WTC11 (cell line): Measurements from ENCODE around the gene HIBADH. TPM values are rescaled to one million over a fixed set of nuclear protein-coding genes. Genes with fewer than 3 reads are reported as not detected.

Experiments used
- ATAC-seq: fragments of 200-7000 bp; cut with Tn5 transposase; 2 replicates; pipeline ENCODE4 v1.10.0; 2021; ENCODE audit warnings: mild to moderate bottlenecking, moderate library complexity
- CTCF ChIA-PET: fragments of 300-600 bp; sonication (Branson Sonifier 250); formaldehyde crosslinking; loops from one replicate; lab custom pipeline; 2021; ENCODE audit warnings: antibody characterized with exemption; lab: Charles Lee
- POLR2A ChIA-PET: fragments of 350-600 bp; sonication (Branson Sonifier 250); formaldehyde crosslinking; loops from one replicate; lab custom pipeline; 2021; ENCODE audit warnings: antibody characterized with exemption; lab: Charles Lee
- DNase-seq: peaks from one replicate; pipeline ENCODE4 v3.0.0; 2021; ENCODE audit warnings: low spot score
- H3K27ac Mint-ChIP-seq: 2 replicates; pipeline ENCODE4 v1.8.0; 2021; ENCODE audit warnings: mixed read lengths
- H3K27me3 Mint-ChIP-seq: 2 replicates; pipeline ENCODE4 v1.8.0; 2021; ENCODE audit warnings: low read depth, mild to moderate bottlenecking, moderate library complexity, mixed read lengths
- H3K36me3 Mint-ChIP-seq: 2 replicates; pipeline ENCODE4 v1.8.0; 2021; ENCODE audit warnings: mixed read lengths
- H3K4me1 Mint-ChIP-seq: 2 replicates; pipeline ENCODE4 v1.8.0; 2022; ENCODE audit warnings: mixed read lengths
- H3K4me3 Mint-ChIP-seq: 2 replicates; pipeline ENCODE4 v1.8.0; 2021; ENCODE audit warnings: mild to moderate bottlenecking, moderate library complexity, mixed read lengths
- H3K9me3 Mint-ChIP-seq: 2 replicates; pipeline ENCODE4 v1.8.0; 2021; ENCODE audit warnings: mixed read lengths
- ATF1 ChIP-seq: sonication (generic); formaldehyde crosslinking; IDR thresholded peaks from 2 replicates; pipeline ENCODE4 v1.8.1; 2023; ENCODE audit warnings: mild to moderate bottlenecking, moderate library complexity, missing genetic modification reagents
- CREB1 ChIP-seq: sonication (generic); formaldehyde crosslinking; IDR thresholded peaks from 2 replicates; pipeline ENCODE4 v1.8.0; 2023; ENCODE audit warnings: mild to moderate bottlenecking, missing genetic modification reagents
- ELF4 ChIP-seq: sonication (generic); formaldehyde crosslinking; IDR thresholded peaks from 2 replicates; pipeline ENCODE4 v1.8.1; 2022; ENCODE audit warnings: low read depth, mild to moderate bottlenecking, moderate library complexity, missing genetic modification reagents
- ETV6 ChIP-seq: sonication (generic); formaldehyde crosslinking; IDR thresholded peaks from 2 replicates; pipeline ENCODE4 v1.8.1; 2022; ENCODE audit warnings: mild to moderate bottlenecking, missing genetic modification reagents
- FOXK1 ChIP-seq: sonication (generic); formaldehyde crosslinking; IDR thresholded peaks from 2 replicates; pipeline ENCODE4 v1.8.0; 2022; ENCODE audit warnings: mild to moderate bottlenecking, moderate library complexity, missing genetic modification reagents
- GTF2I ChIP-seq: fragments of 250-450 bp; sonication (Bioruptor Pico); conservative IDR thresholded peaks from 2 replicates; pipeline ENCODE4 v1.4.0; 2021; ENCODE audit warnings: mild to moderate bottlenecking
- JAZF1 ChIP-seq: fragments of 250-450 bp; sonication (Bioruptor Pico); IDR thresholded peaks from 2 replicates; pipeline ENCODE4 v1.9.0; 2021; ENCODE audit warnings: moderate library complexity, mild to moderate bottlenecking, inconsistent platforms
- SMAD3 ChIP-seq: sonication (generic); formaldehyde crosslinking; IDR thresholded peaks from 2 replicates; pipeline ENCODE4 v1.8.0; 2022; ENCODE audit warnings: missing genetic modification reagents, mild to moderate bottlenecking, borderline replicate concordance
- TP53 ChIP-seq: sonication (generic); formaldehyde crosslinking; IDR thresholded peaks from 2 replicates; pipeline ENCODE4 v1.8.1; 2023; ENCODE audit warnings: mild to moderate bottlenecking, missing genetic modification reagents
- ZNF219 ChIP-seq: sonication (generic); formaldehyde crosslinking; IDR thresholded peaks from 2 replicates; pipeline ENCODE4 v1.8.0; 2023; ENCODE audit warnings: missing genetic modification reagents, mild to moderate bottlenecking, borderline replicate concordance
- ZNF232 ChIP-seq: sonication (generic); formaldehyde crosslinking; IDR thresholded peaks from 2 replicates; pipeline ENCODE4 v1.8.0; 2022; ENCODE audit warnings: mild to moderate bottlenecking, missing genetic modification reagents
- total RNA-seq: library from RNA; stranded (reverse); gene quantifications from 3 replicates; pipeline ENCODE4 v1.2.3, GENCODE V29; 2021
- TF ChIP-seq, protein P1 (sequence below): sonication (generic); formaldehyde crosslinking; IDR thresholded peaks from 2 replicates; pipeline ENCODE4 v1.8.0; 2022; ENCODE audit warnings: mild to moderate bottlenecking, missing genetic modification reagents
- TF ChIP-seq, protein P2 (sequence below): sonication (generic); formaldehyde crosslinking; IDR thresholded peaks from 2 replicates; pipeline ENCODE4 v1.8.1; 2022; ENCODE audit warnings: mild to moderate bottlenecking, missing genetic modification reagents, moderate library complexity, borderline replicate concordance
- TF ChIP-seq, protein P3 (sequence below): fragments of 250-450 bp; sonication (Bioruptor Pico); IDR thresholded peaks from 2 replicates; pipeline ENCODE4 v2.1.2; 2022; ENCODE audit warnings: mild to moderate bottlenecking, moderate library complexity
- TF ChIP-seq, protein P4 (sequence below): sonication (generic); formaldehyde crosslinking; IDR thresholded peaks from 2 replicates; pipeline ENCODE4 v1.8.1; 2023; ENCODE audit warnings: mild to moderate bottlenecking, missing genetic modification reagents, moderate library complexity
- TF ChIP-seq, protein P5 (sequence below): fragments of 250-450 bp; sonication (Bioruptor Pico); conservative IDR thresholded peaks from 2 replicates; pipeline ENCODE4 v1.9.0; 2021; ENCODE audit warnings: mild to moderate bottlenecking
- TF ChIP-seq, protein P6 (sequence below): sonication (generic); formaldehyde crosslinking; IDR thresholded peaks from 2 replicates; pipeline ENCODE4 v1.8.1; 2023; ENCODE audit warnings: mild to moderate bottlenecking, missing genetic modification reagents

Gene HIBADH
- total RNA-seq, 1 experiment from 2014 or later, result 27.9 TPM

DNA sequence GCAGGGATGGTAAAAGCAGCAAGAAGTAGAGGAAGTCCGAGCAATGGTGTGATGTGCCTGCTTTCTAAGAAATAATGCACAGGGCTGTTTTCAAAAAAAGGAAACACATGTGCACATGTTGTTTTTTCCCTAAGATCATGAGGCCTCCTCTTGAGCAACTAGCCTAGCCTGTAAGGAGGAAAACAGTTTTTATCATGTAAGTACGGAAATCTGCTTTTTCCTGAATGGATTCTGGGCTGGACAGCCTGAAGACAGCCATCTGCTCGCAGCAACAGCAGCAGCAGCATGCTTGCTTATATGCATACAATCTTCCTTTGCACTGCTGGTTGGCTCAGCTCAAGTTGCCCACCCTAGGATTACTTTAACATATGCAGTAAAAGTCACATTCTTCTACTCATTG lies 87.1 kb downstream of the HIBADH start:
- DNase-seq (no peak), ATAC-seq (peak; percentile 48; the same call in 1 of the 2 replicates)
- ChIA-PET CTCF (interaction anchor here (0.6 to 1.5 kb wide), 4 partner anchors 12 to 30 kb away, joined by 3 to 8 read pairs (median 3); no protein-coding TSS in a partner anchor), POLR2A (interaction anchor here (0.6 kb wide), 1 partner anchor 267 kb away, joined by 3 read pairs; no protein-coding TSS in a partner anchor)
- Mint-ChIP-seq H3K4me1 (peaks cover 9% of the 10 kb centered on the region), H3K27me3 (no peaks in the 10 kb centered on the region), H3K4me3 (no peak overlapping the region), H3K36me3 (no peaks in the 10 kb centered on the region), H3K9me3 (no peaks in the 10 kb centered on the region), H3K27ac (no peak overlapping the region)
- no peak for TF ChIP-seq ZNF219 (CRISPR knock-in tag)
- no peak for TF ChIP-seq TP53 (CRISPR knock-in tag)
- TF ChIP-seq, protein P1, sequence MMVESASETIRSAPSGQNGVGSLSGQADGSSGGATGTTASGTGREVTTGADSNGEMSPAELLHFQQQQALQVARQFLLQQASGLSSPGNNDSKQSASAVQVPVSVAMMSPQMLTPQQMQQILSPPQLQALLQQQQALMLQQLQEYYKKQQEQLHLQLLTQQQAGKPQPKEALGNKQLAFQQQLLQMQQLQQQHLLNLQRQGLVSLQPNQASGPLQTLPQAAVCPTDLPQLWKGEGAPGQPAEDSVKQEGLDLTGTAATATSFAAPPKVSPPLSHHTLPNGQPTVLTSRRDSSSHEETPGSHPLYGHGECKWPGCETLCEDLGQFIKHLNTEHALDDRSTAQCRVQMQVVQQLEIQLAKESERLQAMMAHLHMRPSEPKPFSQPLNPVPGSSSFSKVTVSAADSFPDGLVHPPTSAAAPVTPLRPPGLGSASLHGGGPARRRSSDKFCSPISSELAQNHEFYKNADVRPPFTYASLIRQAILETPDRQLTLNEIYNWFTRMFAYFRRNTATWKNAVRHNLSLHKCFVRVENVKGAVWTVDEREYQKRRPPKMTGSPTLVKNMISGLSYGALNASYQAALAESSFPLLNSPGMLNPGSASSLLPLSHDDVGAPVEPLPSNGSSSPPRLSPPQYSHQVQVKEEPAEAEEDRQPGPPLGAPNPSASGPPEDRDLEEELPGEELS (CRISPR knock-in tag), result no peak
- TF ChIP-seq GTF2I (CRISPR knock-in tag), result no peak
- no peak for TF ChIP-seq ELF4 (CRISPR knock-in tag)
- no peak for TF ChIP-seq SMAD3

DNA sequence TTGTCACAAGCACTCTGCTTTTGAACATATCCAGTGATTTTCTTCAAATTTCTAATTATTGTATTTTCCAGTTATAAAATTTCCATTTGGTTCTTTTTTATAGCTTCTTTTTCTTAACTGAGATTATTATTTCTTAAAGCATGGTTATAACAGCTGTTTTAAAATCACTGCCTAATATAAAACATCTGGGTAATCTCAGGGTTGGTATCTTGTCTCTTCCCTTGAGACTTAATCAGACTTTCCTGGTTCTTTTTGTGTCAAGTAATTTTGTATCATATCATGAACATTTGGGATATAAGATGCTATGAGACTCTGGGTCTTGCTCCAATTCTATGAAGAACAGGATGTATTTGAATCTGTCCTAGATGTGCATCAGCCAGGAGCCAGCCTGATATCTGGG lies 93.6 kb downstream of the HIBADH start:
- CTCF ChIA-PET, result interaction anchor here (0.5 kb wide), 1 partner anchor 334 kb away, joined by 4 read pairs; no protein-coding TSS in a partner anchor
- POLR2A ChIA-PET, result no interaction called here
- H3K27ac Mint-ChIP-seq, result no peak overlapping the region
- H3K27me3 Mint-ChIP-seq, result peaks cover 36% of the 10 kb centered on the region
- peaks cover 12% of the 10 kb centered on the region; the same call in 1 of the 2 replicates for H3K9me3 Mint-ChIP-seq
- H3K36me3 Mint-ChIP-seq, result peaks cover 11% of the 10 kb centered on the region; the same call in 1 of the 2 replicates
- TF ChIP-seq CREB1 (CRISPR knock-in tag), result no peak
- no peak for TF ChIP-seq ATF1 (CRISPR knock-in tag)
- TF ChIP-seq, protein P2, sequence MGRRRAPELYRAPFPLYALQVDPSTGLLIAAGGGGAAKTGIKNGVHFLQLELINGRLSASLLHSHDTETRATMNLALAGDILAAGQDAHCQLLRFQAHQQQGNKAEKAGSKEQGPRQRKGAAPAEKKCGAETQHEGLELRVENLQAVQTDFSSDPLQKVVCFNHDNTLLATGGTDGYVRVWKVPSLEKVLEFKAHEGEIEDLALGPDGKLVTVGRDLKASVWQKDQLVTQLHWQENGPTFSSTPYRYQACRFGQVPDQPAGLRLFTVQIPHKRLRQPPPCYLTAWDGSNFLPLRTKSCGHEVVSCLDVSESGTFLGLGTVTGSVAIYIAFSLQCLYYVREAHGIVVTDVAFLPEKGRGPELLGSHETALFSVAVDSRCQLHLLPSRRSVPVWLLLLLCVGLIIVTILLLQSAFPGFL (CRISPR knock-in tag), result no peak
- TF ChIP-seq, protein P3, sequence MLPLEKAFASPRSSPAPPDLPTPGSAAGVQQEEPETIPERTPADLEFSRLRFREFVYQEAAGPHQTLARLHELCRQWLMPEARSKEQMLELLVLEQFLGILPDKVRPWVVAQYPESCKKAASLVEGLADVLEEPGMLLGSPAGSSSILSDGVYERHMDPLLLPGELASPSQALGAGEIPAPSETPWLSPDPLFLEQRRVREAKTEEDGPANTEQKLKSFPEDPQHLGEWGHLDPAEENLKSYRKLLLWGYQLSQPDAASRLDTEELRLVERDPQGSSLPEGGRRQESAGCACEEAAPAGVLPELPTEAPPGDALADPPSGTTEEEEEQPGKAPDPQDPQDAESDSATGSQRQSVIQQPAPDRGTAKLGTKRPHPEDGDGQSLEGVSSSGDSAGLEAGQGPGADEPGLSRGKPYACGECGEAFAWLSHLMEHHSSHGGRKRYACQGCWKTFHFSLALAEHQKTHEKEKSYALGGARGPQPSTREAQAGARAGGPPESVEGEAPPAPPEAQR (CRISPR knock-in tag), result no peak
- no peak for TF ChIP-seq JAZF1 (CRISPR knock-in tag)
- TF ChIP-seq FOXK1 (CRISPR knock-in tag), result no peak
- ATAC-seq, result no peak
- no peak overlapping the region for H3K4me3 Mint-ChIP-seq
- H3K4me1 Mint-ChIP-seq, result peaks cover 15% of the 10 kb centered on the region
- DNase-seq, result no peak

DNA sequence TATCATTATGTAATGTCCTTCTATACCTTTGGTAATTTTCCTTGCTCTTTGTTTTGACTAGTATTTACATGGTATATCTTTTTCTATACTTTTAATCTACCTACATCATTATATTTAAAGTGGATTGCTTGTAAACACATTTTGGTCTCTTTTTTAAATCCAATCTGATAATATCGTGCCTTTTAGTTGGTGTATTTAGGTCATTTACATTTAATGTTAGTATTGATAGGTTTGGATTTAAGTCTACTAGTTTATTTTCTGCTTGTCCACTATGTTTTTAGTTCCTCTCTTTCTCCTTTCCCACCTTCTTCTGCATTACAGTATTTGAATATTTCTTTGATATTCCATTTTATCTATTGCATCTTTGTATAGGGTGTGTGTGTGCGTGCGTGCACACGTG lies 95.4 kb downstream of the HIBADH start:
- peaks cover 53% of the 10 kb centered on the region for H3K27me3 Mint-ChIP-seq
- CTCF ChIA-PET, result no interaction called here
- peaks cover 15% of the 10 kb centered on the region for H3K4me1 Mint-ChIP-seq

More for the DNA sequence above, 95.4 kb downstream of the HIBADH start:
- H3K4me3 Mint-ChIP-seq, result no peak overlapping the region
- ATAC-seq (no peak), DNase-seq (no peak)
- TF ChIP-seq, protein P4, sequence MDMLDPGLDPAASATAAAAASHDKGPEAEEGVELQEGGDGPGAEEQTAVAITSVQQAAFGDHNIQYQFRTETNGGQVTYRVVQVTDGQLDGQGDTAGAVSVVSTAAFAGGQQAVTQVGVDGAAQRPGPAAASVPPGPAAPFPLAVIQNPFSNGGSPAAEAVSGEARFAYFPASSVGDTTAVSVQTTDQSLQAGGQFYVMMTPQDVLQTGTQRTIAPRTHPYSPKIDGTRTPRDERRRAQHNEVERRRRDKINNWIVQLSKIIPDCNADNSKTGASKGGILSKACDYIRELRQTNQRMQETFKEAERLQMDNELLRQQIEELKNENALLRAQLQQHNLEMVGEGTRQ (CRISPR knock-in tag), result no peak
- no peak for TF ChIP-seq GTF2I (CRISPR knock-in tag)
- no peak for TF ChIP-seq ZNF232 (CRISPR knock-in tag)
- no peak for TF ChIP-seq ETV6 (CRISPR knock-in tag)
- TF ChIP-seq, protein P5, sequence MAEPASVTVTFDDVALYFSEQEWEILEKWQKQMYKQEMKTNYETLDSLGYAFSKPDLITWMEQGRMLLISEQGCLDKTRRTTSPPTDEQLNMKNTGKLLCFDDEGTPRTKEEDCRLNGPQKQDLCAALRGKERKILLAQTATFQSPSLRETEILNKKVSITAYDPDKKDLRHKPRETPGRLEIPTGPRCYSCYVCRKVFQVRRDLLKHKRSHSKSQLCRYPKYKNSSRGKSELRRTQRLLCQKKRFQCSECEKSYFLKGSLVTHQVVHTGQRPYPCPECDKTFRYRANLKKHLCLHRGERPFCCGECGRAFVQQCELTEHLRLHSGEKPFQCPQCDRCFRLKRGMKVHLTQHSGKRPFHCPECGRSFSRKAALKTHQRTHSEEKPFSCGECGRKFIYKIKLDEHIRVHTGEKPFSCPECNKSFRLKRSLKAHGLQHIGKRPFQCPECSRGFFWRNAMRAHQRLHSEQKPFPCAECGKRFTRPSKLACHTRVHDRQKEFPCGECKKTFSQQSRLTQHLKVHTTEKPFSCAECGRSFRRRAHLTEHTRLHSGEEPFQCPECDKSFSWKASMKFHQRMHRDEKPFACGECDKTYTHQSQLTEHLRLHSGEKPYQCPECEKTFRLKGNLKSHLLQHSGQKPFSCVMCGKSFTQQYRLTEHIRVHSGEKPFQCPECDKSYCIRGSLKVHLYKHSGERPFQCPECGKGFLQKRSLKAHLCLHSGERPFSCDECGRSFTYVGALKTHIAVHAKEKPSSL (CRISPR knock-in tag), result no peak
- TF ChIP-seq, protein P6, sequence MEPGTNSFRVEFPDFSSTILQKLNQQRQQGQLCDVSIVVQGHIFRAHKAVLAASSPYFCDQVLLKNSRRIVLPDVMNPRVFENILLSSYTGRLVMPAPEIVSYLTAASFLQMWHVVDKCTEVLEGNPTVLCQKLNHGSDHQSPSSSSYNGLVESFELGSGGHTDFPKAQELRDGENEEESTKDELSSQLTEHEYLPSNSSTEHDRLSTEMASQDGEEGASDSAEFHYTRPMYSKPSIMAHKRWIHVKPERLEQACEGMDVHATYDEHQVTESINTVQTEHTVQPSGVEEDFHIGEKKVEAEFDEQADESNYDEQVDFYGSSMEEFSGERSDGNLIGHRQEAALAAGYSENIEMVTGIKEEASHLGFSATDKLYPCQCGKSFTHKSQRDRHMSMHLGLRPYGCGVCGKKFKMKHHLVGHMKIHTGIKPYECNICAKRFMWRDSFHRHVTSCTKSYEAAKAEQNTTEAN (CRISPR knock-in tag), result no peak
- TF ChIP-seq, all 79 proteins: peak for 0
- Mint-ChIP-seq H3K9me3 (peaks cover 23% of the 10 kb centered on the region), H3K27ac (no peak overlapping the region), H3K36me3 (peaks cover 21% of the 10 kb centered on the region)
- POLR2A ChIA-PET, result no interaction called here
